Measurements from ENCODE around the gene UTP18.

GRCh38 chr17:51231999-51232398 is 28.3 kb upstream of the UTP18 start:
- TF ChIP-seq CTCF (IDR thresholded peaks at IDR 0.05): no peak
- no peak for TF ChIP-seq POLR2A (IDR thresholded peaks at IDR 0.05)
